Mesendoderm (in vitro differentiated cells): Measurements from ENCODE around the gene TRIB2.

ENCODE experiments used
- DNase-seq: peaks from one replicate; pipeline ENCODE4 v3.0.0; 2013
- H2AK5ac ChIP-seq: 2 replicates; pipeline ENCODE4 v1.6.1; 2013; ENCODE audit warnings: low read length, inconsistent platforms
- H2BK120ac ChIP-seq: 2 replicates; pipeline ENCODE4 v1.6.1; 2013; ENCODE audit warnings: low read depth, mild to moderate bottlenecking, low read length, moderate library complexity, mixed read lengths
- H2BK15ac ChIP-seq: replicated peaks from 2 replicates; pipeline ENCODE4 v1.6.1; 2013; ENCODE audit warnings: low read depth, mild to moderate bottlenecking, moderate library complexity
- H2BK5ac ChIP-seq: 2 replicates; pipeline ENCODE4 v1.6.1; 2013; ENCODE audit warnings: low read length, inconsistent platforms
- H3K18ac ChIP-seq: 2 replicates; pipeline ENCODE4 v1.6.1; 2013; ENCODE audit warnings: mild to moderate bottlenecking, low read length, mixed read lengths
- H3K23ac ChIP-seq: one replicate; pipeline ENCODE4 v1.6.1; 2013; ENCODE audit warnings: low read length
- H3K27ac ChIP-seq: 2 replicates; pipeline ENCODE4 v1.5.1; 2013; ENCODE audit warnings: low read depth, mild to moderate bottlenecking, inconsistent platforms, low read length, moderate library complexity
- H3K27me3 ChIP-seq: 2 replicates; pipeline ENCODE4 v1.6.1; 2013; ENCODE audit warnings: low read length, control low read depth, mild to moderate bottlenecking, inconsistent platforms; ENCODE audit not compliant: insufficient read depth, poor library complexity
- H3K36me3 ChIP-seq: 2 replicates; pipeline ENCODE4 v1.6.1; 2013; ENCODE audit warnings: low read length, inconsistent platforms; ENCODE audit not compliant: control insufficient read depth, insufficient read depth
- H3K4ac ChIP-seq: one replicate; pipeline ENCODE4 v1.6.1; 2013; ENCODE audit warnings: low read depth, mild to moderate bottlenecking, low read length, moderate library complexity
- H3K4me1 ChIP-seq: 2 replicates; pipeline ENCODE4 v1.6.1; 2013; ENCODE audit warnings: low read depth, low read length, inconsistent platforms; ENCODE audit not compliant: control insufficient read depth
- H3K4me2 ChIP-seq: 2 replicates; pipeline ENCODE4 v1.6.1; 2013; ENCODE audit warnings: low read length
- H3K4me3 ChIP-seq: 2 replicates; pipeline ENCODE4 v1.5.1; 2013; ENCODE audit warnings: mild to moderate bottlenecking, low read length
- H3K56ac ChIP-seq: one replicate; pipeline ENCODE4 v1.6.1; 2013; ENCODE audit warnings: low read length
- H3K79me1 ChIP-seq: 2 replicates; pipeline ENCODE4 v1.6.1; 2013; ENCODE audit warnings: low read length, inconsistent platforms
- H3K79me2 ChIP-seq: 2 replicates; pipeline ENCODE4 v1.6.1; 2013; ENCODE audit warnings: mild to moderate bottlenecking, low read length; ENCODE audit not compliant: control insufficient read depth, insufficient read depth
- H3K9ac ChIP-seq: 2 replicates; pipeline ENCODE4 v1.6.1; 2013; ENCODE audit warnings: low read length, inconsistent platforms
- H4K5ac ChIP-seq: one replicate; pipeline ENCODE4 v1.6.1; 2013; ENCODE audit warnings: low read length
- H4K8ac ChIP-seq: one replicate; pipeline ENCODE4 v1.6.1; 2013; ENCODE audit warnings: low read depth, mild to moderate bottlenecking, control low read depth, low read length, moderate library complexity
- WGBS: extraction: QIAGEN DNeasy Blood & Tissue Kit; methylation state at CpG from one replicate; pipeline ENCODE4 v1.1.7; 2013; ENCODE audit warnings: low lambda C conversion rate, missing lambda C conversion rate; ENCODE audit not compliant: insufficient coverage; ENCODE audit errors: extremely low coverage; 5-methylcytosine and 5-hydroxymethylcytosine counted together

Gene TRIB2

GRCh38 chr2:12709207-12709522, 7.6 kb upstream of the TRIB2 start:
- Histone ChIP-seq H3K36me3 (no peaks in the 10 kb centered on the region), H3K23ac (no peak overlapping the region), H2AK5ac (no peak overlapping the region), H3K4me3 (no peak overlapping the region), H3K56ac (no peak overlapping the region), H3K9ac (no peak overlapping the region), H4K5ac (no peak overlapping the region), H2BK15ac (no peak overlapping the region), H2BK120ac (no peak overlapping the region), H3K4me1 (no peaks in the 10 kb centered on the region), H2BK5ac (no peak overlapping the region), H3K79me1 (no peaks in the 10 kb centered on the region), H3K18ac (no peak overlapping the region), H4K8ac (no peak overlapping the region), H3K4ac (no peak overlapping the region), H3K79me2 (no peaks in the 10 kb centered on the region), H3K4me2 (no peak overlapping the region), H3K27ac (no peak overlapping the region), H3K27me3 (no peaks in the 10 kb centered on the region)
- DNase-seq = no peak

GRCh38 chr2:12710301-12710700, 6.4 kb upstream of the TRIB2 start:
- no peak overlapping the region for H4K8ac ChIP-seq
- no peak overlapping the region for H3K56ac ChIP-seq
- H4K5ac ChIP-seq = no peak overlapping the region
- H2BK15ac ChIP-seq = no peak overlapping the region
- H3K27me3 ChIP-seq = no peaks in the 10 kb centered on the region
- H3K18ac ChIP-seq = no peak overlapping the region
- H3K79me1 ChIP-seq = no peaks in the 10 kb centered on the region
- no CpG with 5 or more reads among the region's 4 CpGs for WGBS
- H3K4me3 ChIP-seq = no peak overlapping the region
- no peaks in the 10 kb centered on the region for H3K36me3 ChIP-seq
- H3K4ac ChIP-seq = no peak overlapping the region
- H3K27ac ChIP-seq = no peak overlapping the region
- H3K9ac ChIP-seq = no peak overlapping the region
- no peaks in the 10 kb centered on the region for H3K79me2 ChIP-seq
- H2BK120ac ChIP-seq = no peak overlapping the region
- H3K4me1 ChIP-seq = no peaks in the 10 kb centered on the region
- no peak overlapping the region for H3K23ac ChIP-seq
- H3K4me2 ChIP-seq = no peak overlapping the region
- H2BK5ac ChIP-seq = no peak overlapping the region
- no peak overlapping the region for H2AK5ac ChIP-seq
- no peak for DNase-seq

GRCh38 chr2:12711339-12711738, 5.4 kb upstream of the TRIB2 start:
- Histone ChIP-seq H3K4me3 (no peak overlapping the region), H2AK5ac (no peak overlapping the region), H3K9ac (no peak overlapping the region), H2BK120ac (no peak overlapping the region), H3K27ac (no peak overlapping the region), H3K4ac (no peak overlapping the region), H4K5ac (no peak overlapping the region), H4K8ac (no peak overlapping the region), H3K56ac (no peak overlapping the region), H3K18ac (no peak overlapping the region), H3K4me2 (no peak overlapping the region), H3K79me2 (no peaks in the 10 kb centered on the region), H3K27me3 (no peaks in the 10 kb centered on the region), H2BK15ac (no peak overlapping the region), H3K23ac (no peak overlapping the region), H3K4me1 (no peaks in the 10 kb centered on the region), H2BK5ac (no peak overlapping the region), H3K79me1 (no peaks in the 10 kb centered on the region), H3K36me3 (no peaks in the 10 kb centered on the region)
- DNase-seq = no peak
- no CpG with 5 or more reads among the region's 1 CpG for WGBS

DNA sequence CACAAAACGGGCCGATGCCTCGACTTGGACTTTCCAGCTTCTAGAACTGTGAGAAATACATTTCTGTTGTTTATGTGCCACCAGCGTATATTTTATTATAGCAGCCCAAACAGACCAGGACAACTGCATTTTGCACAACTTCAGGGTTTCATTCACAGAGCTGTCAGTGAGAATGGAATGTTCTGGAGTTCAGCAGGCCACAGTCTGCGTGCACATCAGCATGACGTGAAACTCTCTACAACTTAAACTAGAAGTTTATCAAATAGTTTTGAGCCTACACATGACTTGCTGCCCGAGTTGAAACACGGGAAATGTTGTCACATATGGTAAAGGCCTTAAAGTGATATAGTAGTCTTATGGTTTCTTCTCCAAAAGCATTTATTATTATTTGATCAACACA, 3.9 kb upstream of the TRIB2 start:
- Histone ChIP-seq H4K8ac (no peak overlapping the region), H2BK5ac (no peak overlapping the region), H3K4me1 (no peaks in the 10 kb centered on the region), H3K4me2 (no peak overlapping the region), H3K79me2 (peaks cover 3% of the 10 kb centered on the region), H3K4ac (no peak overlapping the region), H3K27ac (no peak overlapping the region), H2BK120ac (no peak overlapping the region), H3K79me1 (no peaks in the 10 kb centered on the region), H2BK15ac (no peak overlapping the region), H3K36me3 (no peaks in the 10 kb centered on the region), H3K9ac (no peak overlapping the region), H2AK5ac (no peak overlapping the region), H3K4me3 (no peak overlapping the region), H4K5ac (no peak overlapping the region), H3K56ac (no peak overlapping the region), H3K23ac (no peak overlapping the region), H3K27me3 (no peaks in the 10 kb centered on the region), H3K18ac (no peak overlapping the region)
- WGBS = no CpG with 5 or more reads among the region's 8 CpGs
- no peak for DNase-seq

GRCh38 chr2:12714391-12715221, 2.1 kb upstream of the TRIB2 start:
- no peak overlapping the region for H3K4me3 ChIP-seq
- H3K27ac ChIP-seq = no peak overlapping the region

More at GRCh38 chr2:12714391-12715221, 2.1 kb upstream of the TRIB2 start:
- no peaks in the 10 kb centered on the region for H3K36me3 ChIP-seq
- H3K56ac ChIP-seq = no peak overlapping the region
- no peak overlapping the region for H2BK5ac ChIP-seq
- H3K79me2 ChIP-seq = peaks cover 13% of the 10 kb centered on the region
- H3K23ac ChIP-seq = no peak overlapping the region
- WGBS = no CpG with 5 or more reads among the region's 10 CpGs
- no peaks in the 10 kb centered on the region for H3K4me1 ChIP-seq
- no peak overlapping the region for H4K8ac ChIP-seq
- H3K18ac ChIP-seq = peak overlapping the region; percentile 54
- H2BK15ac ChIP-seq = no peak overlapping the region
- H4K5ac ChIP-seq = no peak overlapping the region
- no peaks in the 10 kb centered on the region for H3K79me1 ChIP-seq
- H3K4me2 ChIP-seq = no peak overlapping the region
- no peak overlapping the region for H3K4ac ChIP-seq
- peak; percentile 52 for DNase-seq
- no peak overlapping the region for H3K9ac ChIP-seq
- no peak overlapping the region for H2BK120ac ChIP-seq
- H2AK5ac ChIP-seq = no peak overlapping the region
- H3K27me3 ChIP-seq = no peaks in the 10 kb centered on the region
